ENCODE measurements around the gene AAR2.
A peak's percentile ranks its signal among the peaks of the same experiment; 100 is the strongest.

The AAR2 gene

GRCh38 chr20:36200451-36200850 is 35.8 kb upstream of the AAR2 start:
- no peak overlapping the region for H3K4me3 Mint-ChIP-seq
- no peaks in the 10 kb centered on the region for H3K4me1 Mint-ChIP-seq
- TF ChIP-seq CTCF (IDR thresholded peaks at IDR 0.05; ENCODE audit: unreplicated experiment in 3 of 3), result no peak
- no peak overlapping the region for H3K27ac Mint-ChIP-seq
- peaks cover 17% of the 10 kb centered on the region for H3K36me3 Mint-ChIP-seq (ENCODE audit: low read depth)
- H3K27me3 Mint-ChIP-seq (ENCODE audit: low read depth), result no peaks in the 10 kb centered on the region
- H3K9me3 Mint-ChIP-seq, result no peaks in the 10 kb centered on the region

- peaks cover 22% of the 10 kb centered on the region for H3K36me3 Mint-ChIP-seq (ENCODE audit: low read depth)
- no peaks in the 10 kb centered on the region for H3K4me1 Mint-ChIP-seq
- no peak for TF ChIP-seq CTCF (IDR thresholded peaks at IDR 0.05; ENCODE audit: unreplicated experiment in 3 of 3)
- H3K4me3 Mint-ChIP-seq, result no peak overlapping the region
- no peak overlapping the region for H3K27ac Mint-ChIP-seq
- no peaks in the 10 kb centered on the region for H3K27me3 Mint-ChIP-seq (ENCODE audit: low read depth)
- no peaks in the 10 kb centered on the region for H3K9me3 Mint-ChIP-seq
Observed at GRCh38 chr20:36201198-36201597, 35.1 kb upstream of the AAR2 start.

GRCh38 chr20:36202891-36203338 is 33.4 kb upstream of the AAR2 start:
- H3K27me3 Mint-ChIP-seq (ENCODE audit: low read depth), result no peaks in the 10 kb centered on the region
- peaks cover 2% of the 10 kb centered on the region for H3K4me1 Mint-ChIP-seq
- no peak overlapping the region for H3K4me3 Mint-ChIP-seq
- peak; percentile 93 to 94 (median 94) for TF ChIP-seq CTCF (IDR thresholded peaks at IDR 0.05; ENCODE audit: unreplicated experiment in 3 of 3)
- no peak overlapping the region for H3K27ac Mint-ChIP-seq
- no peaks in the 10 kb centered on the region for H3K9me3 Mint-ChIP-seq
- peaks cover 26% of the 10 kb centered on the region for H3K36me3 Mint-ChIP-seq (ENCODE audit: low read depth)

GRCh38 chr20:36203861-36204260 is 32.4 kb upstream of the AAR2 start:
- Mint-ChIP-seq H3K36me3 (ENCODE audit: low read depth) (peaks cover 35% of the 10 kb centered on the region), H3K4me1 (peaks cover 6% of the 10 kb centered on the region), H3K4me3 (no peak overlapping the region), H3K9me3 (no peaks in the 10 kb centered on the region), H3K27ac (no peak overlapping the region), H3K27me3 (ENCODE audit: low read depth) (no peaks in the 10 kb centered on the region)
- TF ChIP-seq CTCF (IDR thresholded peaks at IDR 0.05; ENCODE audit: unreplicated experiment in 3 of 3), result no peak

- Mint-ChIP-seq H3K4me3 (no peak overlapping the region), H3K36me3 (ENCODE audit: low read depth) (peaks cover 37% of the 10 kb centered on the region), H3K4me1 (peaks cover 8% of the 10 kb centered on the region), H3K27ac (no peak overlapping the region), H3K9me3 (no peaks in the 10 kb centered on the region), H3K27me3 (ENCODE audit: low read depth) (no peaks in the 10 kb centered on the region)
- no peak for TF ChIP-seq CTCF (IDR thresholded peaks at IDR 0.05; ENCODE audit: unreplicated experiment in 3 of 3)
Observed at GRCh38 chr20:36205026-36205425, 31.3 kb upstream of the AAR2 start.

GRCh38 chr20:36206068-36206467 is 30.2 kb upstream of the AAR2 start:
- Mint-ChIP-seq H3K4me3 (no peak overlapping the region), H3K27ac (no peak overlapping the region), H3K36me3 (ENCODE audit: low read depth) (peaks cover 44% of the 10 kb centered on the region), H3K4me1 (peaks cover 15% of the 10 kb centered on the region), H3K9me3 (no peaks in the 10 kb centered on the region), H3K27me3 (ENCODE audit: low read depth) (no peaks in the 10 kb centered on the region)
- no peak for TF ChIP-seq CTCF (IDR thresholded peaks at IDR 0.05; ENCODE audit: unreplicated experiment in 3 of 3)
